GM20431 (cell line): ENCODE data around the gene GP5.

Experiments used
- in situ Hi-C: fragments of 300-500 bp; cut with MseI, MboI; formaldehyde crosslinking; loops from one replicate; pipeline ENCODE4 v1.15.0; 2020; ENCODE audit warnings: low sequenced_read_pairs; ENCODE audit not compliant: unreplicated experiment

The GP5 gene

DNA sequence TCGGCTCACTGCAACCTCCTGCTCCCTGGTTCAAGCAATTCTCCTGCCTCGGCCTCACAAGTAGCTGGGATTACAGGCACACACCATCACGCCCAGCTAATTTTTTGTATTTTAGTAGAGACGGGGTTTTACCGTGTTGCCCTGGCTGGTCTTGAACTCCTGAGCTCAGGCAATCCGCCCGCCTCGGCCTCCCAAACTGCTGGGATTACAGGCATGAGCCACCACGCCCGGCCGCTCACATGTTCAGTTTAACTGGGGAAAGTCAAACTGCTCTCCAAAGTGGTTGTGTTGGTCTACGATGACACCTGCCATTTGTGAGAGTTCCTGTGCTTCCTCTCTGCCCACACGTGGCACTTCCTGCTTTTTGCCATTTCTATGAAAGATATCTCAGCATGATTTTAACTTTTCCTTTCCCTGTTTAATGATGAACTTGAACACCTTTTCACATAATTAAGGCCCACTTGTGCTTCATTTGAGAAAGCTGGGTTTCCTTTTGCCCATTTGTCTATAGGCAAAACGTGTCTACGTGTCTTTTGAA is 877 bp upstream of the GP5 start:
- in situ Hi-C loops, result no loop called here

DNA sequence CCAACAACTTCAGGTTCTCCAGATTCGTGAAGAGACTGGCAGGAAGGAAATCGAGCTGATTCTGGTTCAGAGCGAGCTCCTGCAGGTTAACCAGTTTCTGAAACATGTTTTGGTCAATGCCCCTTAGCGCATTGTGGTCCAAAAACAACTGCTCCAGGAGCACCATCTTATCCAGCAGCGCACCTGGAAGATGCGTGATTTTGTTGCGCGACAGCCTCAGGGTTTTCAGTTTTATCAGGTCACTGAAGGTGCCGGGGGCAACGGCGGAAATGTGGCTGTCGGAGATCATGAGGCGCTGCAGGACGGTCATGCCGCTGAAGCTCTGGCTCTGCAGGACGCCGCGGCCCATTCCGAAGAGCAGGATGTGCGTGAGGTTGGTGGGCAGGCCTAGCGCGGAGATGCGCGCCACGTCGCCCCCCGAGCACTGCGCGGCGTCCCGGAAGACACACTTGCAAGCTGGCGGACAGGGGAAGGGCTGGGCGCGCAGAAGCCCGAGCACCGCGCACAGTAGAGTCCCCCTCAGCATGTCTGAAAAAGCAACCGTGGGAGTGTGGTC is 1.2 kb downstream of the GP5 start:
- in situ Hi-C loops, result no loop called here

DNA sequence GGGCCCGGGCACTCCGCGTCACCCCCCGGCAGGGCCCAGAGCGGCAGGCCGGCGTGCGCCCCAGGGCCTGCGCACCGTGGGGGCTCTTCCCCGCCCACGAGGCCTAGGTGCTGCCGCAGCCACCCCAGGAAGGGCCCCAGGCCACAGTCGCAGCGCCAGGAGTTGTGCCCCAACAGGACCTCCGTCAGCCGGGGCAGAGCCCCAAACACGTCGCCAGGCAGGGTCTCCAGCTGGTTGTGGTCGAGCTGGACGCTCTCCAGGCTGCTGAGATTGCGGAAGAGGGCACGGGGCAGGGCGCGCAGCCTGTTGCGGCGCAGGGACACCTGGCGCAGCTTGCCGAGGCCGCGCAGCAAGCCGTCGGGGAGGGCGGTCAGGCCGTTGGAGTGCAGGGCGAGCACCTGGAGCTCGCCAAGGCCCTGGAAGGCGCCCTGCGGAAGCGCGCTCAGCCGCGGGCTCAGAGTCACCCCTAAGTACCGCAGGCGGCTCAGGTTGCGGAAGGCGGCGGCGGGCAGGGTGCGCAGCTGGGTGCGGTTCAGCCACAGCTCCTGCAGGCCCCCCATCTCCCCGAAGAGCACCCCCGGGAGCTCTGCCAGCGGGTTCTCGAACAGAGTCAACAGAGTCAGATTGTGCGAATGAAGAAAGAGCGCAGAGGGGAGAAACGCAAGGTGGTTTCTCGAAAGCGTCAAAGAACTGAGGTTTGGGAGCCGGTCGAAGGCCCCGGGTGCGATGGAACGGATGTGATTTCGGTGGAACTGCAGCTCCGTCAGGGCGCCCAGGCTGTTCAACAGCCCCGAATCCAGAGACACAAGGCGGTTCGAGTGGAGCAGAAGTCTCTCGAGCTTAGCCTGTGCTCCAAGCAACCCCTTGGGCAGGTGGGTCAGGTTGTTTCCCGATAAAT is 2.0 kb downstream of the GP5 start:
- in situ Hi-C loops, result no loop called here

DNA sequence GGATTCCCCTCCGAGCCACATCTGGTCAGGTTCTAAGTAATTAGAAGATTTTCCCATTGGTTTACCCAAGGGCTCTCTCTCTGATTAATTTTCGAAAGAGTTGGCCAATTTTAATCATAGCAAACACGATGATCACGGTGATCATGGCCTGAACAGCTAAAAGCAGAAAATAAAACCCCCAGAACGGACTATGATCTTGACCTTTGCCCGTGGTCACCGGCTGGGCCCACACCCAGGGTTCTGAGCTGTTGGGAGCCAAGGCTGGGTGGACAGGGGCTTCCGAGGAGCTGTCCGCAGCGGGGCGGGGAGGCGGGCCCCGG is 2.6 kb downstream of the GP5 start:
- in situ Hi-C loops, result no loop called here

DNA sequence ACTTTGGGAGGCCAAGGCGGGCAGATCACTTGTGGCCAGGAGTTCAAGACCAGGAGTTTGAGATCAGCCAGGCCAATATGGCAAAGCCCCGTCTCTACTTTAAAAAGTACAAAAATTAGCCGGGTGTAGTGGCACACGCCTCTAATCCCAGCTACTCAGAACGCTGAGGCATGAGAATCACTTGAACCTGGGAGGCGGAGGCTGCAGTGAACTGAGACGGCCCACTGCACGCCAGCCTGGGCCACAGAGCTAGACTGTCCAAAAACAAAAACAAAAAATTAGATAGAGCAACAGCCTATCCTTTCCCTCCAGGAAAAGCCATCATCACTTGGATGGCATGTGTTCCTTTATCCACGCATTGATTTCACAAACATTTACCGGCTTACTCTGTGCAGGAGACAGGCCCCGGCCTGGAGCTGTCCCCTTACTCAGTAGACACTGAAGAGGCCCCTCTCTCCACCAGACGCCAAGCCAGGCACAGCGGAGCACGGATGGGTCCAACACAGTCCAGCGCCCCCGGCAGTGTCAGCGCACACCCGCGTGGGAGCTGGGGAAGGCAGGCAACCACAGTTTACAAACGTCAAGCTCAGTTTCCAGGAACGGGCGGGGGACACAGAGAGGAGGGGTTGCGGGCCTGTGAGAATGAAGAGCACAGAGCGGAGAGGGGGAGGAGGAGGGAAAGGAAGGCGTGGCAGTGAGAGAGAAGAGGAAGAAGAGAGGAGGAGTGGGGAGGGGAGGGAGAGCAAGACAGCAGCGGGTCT is 3.1 kb downstream of the GP5 start:
- in situ Hi-C loops, result no loop called here

DNA sequence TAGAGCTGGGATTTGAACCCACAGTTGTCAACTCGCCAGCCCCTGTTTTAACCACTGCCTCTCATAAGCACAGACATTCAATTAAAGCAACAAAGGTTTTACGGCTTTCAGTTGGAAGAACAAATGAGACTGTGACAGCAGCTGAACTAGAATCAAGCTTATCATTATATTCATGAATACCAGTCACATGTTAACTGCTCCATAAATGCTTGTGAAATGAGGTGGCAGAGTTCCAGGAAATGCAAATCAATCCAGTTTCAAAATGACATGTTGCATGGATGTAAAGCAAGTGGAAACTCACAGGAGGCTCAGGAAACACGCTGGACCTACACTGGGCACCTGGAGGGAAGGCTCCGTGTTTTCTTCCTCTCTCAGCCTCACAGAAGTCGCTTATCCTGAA is 3.9 kb downstream of the GP5 start:
- in situ Hi-C loops, result no loop called here

DNA sequence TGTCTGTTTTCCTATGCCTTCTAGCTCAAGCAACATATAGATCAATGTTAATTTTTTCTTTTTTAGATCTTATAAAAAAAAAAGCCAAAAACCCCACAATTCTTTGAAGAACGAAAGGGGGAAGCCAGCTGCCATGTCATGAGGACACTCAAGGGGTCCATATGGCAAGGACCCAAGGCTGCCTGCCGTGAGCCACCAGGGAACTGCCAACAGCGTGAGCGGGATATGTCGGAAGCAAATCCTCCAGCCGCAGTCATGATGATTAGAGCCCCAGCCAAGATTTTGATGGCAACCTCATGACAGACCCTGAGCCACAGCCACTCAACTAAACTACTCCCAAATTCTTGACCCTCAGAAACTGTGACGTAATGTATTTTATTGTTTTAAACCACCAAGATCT is 6.5 kb downstream of the GP5 start:
- in situ Hi-C loops, result no loop called here

DNA sequence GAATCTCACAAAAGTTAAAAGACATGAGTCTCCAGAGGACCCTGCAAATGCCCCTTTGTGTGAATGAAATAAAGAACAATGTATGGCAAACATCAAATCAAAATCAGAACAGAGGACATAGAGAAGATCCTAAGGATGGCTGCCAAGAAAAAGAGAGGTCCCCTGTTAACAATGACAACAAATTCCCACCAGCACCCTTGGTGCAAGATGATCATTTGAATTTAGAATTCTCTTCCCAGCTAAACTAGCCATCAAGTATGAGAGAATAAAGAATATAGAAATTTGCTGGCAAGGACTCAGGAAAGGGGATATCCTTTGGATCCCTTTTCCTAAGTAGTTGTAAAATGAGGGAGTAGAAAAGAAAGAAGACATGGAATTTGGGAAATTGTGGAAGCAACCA is 8.2 kb downstream of the GP5 start:
- in situ Hi-C loops, result no loop called here

DNA sequence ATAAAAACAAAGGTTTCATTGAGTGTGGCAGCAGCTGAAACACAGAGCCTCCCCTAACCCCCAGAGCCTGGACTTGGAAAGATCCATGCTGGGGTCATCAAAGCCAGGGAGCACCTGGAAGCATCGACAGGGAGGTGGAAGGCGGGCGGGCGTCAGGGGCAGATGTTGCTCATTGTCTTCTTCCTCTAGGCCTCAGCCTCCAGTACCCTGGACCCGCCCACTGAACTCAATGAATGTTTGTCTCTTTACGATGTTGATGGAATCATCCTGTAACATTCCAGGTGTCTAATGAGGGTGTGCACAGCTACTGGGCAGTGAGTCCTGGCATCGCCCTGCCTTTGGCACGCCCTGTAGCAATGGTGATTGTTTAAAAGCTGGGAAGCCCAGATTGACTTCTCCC is 9.8 kb downstream of the GP5 start:
- in situ Hi-C loops, result no loop called here

DNA sequence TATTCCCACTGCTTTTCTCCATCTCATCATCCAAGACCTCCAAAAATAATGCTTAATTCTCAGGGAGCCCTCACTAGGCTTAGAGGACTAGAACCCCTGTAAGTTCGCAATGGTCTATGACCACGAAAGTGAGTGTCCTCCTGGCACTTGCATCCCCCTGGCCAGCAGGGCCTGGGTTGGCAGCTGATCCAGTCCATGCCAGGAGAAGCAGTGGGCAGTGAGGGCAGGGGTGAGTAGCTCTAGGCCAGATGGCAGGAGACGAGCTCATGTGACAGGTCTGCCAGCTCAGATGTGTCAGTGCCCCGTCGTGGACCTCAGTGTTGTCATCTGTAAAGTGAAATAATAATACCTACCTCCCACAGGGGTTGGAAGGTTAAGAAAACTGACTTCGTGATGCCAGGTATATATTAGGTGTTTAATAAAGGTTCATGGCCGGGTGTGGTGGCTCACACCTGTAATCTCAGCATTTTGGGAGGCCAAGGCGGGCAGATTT is 11.1 kb downstream of the GP5 start:
- in situ Hi-C loops, result no loop called here

DNA sequence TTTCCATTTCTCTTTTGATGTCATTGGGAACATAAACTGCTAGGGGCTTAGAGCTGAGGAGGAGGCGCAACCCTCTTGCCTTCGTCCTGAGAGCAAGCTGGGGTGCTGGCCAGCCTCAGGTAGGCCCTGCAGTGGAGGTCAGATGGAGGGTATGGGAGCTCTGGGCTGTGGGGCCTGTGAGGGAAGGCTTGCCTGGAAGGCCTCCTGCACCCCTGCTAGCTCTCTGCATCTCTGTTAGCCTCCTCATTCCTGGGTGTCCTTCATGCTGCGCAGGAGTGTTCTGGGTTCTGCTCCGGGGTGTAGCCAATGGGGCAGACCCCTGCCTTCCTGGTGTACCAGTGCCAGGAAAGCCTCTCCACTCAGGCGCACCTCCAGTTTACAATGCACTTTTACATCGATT is 11.8 kb downstream of the GP5 start:
- in situ Hi-C loops, result no loop called here

DNA sequence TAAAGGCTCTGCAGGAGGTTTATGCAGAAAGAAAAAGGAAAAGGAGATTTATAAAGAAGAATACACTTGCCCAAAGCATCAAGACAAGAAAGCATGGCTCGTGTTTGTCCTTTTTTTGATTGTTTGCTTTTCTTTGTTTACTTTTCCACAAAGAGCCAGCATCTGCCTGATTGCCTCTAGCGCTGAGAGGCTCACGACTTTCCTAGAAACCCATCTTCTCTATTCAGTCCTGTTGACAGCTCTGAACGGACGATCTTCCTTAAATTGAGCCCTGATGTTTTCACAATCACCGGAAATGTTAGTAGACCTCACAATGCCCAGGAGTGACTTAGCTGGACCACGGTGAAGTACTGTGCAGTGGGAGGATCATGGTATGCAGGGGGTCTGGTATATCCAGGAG is 12.4 kb downstream of the GP5 start:
- in situ Hi-C loops, result no loop called here

DNA sequence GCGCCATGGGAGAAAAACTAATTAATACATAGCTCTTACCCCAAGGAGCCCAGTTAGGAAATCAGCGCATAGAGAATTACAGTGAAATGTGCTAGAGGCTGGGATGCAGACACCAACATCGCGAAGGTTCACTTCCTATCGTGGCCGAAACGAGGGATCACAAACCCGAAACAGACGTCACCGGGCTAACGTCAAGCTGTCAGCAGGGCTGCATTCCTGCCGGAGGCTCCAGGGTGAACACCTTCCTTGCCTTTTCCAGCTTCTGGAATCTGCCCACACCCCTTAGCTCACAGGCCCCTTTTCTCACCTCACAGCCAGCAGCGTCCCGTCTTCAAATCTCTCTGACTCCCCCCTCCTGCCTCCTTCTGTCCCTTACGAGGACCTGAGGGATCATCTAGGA is 13.0 kb downstream of the GP5 start:
- in situ Hi-C loops, result no loop called here

DNA sequence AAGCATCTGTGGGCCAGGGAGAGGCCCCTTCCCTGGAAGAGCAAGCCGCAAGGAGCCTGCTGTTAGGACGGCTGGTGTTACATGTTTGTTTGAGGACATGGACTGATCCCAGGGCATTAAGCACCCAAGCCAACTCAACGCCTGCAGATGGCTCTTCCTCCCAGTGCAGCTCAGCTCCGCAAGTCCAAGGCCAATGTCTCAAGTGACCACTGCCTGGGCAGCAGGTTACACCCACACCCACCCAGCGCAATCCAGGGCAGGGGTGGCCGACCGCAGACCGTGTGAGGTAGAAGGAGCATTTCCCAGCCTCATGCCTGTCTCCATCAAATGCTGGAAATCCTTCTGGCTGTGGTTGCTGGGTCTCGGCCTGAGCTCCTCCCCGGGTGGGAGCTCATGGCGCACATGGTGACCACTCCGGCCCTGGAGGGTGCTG is 14.5 kb downstream of the GP5 start:
- in situ Hi-C loops, result no loop called here

DNA sequence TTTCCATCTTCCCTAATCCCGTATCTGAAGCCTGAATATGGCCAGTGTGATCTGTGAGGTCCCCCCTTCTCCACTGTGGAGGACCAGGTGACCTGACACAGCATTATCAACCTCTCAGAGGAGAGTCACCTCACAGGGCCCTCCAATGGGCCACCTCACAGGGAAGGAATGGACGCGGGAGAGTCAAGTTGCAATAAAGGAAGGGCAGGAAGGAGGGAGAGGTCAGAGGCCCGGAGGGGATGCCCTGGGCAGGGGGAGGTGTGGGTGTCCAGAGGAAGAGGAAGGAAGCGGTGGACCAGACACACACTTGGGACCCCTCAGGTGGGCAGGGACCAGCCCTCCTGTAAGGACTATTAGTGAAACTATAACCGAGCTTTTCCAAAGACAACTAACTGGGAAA is 14.9 kb downstream of the GP5 start:
- in situ Hi-C loops, result no loop called here

DNA sequence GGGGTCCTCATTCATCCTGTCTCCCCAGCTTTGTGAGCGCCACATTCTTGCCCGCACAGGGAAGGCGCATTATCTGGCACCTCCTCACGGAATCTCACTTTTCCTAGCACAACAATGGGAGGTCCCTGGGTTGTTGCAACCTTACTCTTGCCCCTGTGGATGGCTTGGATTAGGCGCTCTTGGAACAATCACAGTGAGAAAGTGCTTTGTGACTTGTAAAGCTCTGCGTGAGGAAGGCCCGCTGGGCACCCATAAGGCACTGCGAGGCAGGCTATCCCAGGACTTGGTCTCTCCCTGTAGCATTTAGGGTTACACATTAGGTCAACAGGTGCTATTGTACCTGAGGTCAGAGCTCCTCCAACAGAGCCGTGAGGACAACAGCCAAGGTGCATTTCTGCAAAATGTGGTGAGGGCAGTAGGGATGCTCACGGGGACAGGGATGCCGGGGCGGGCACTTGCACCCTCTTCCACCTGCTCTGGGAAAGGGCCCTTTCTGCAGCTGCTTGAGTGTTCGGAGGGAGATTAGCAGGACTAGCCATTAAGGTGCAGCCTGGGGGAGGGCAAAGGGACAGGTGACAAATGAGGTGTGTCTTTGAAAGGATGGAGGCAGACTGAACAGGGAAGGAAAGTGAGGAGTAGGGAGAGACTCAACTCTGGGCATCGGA is 15.7 kb downstream of the GP5 start:
- in situ Hi-C loops, result no loop called here

DNA sequence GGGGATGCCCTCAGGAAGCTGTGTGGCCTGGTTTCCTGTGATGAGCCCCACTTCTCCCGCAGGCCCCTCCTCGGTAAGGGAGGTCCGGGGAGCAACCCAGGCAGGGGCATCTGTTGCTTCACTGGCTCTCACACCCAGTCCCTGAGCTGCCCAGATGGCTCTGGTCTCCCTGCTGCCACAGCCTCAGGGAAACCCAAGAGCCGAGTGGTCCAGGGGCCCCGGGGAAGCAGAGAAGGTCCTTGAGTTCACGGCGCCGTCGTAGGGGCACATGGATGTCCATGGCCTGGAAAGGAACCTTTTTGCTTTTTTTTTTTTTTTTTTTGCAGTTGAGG is 16.2 kb downstream of the GP5 start:
- in situ Hi-C loops, result no loop called here

DNA sequence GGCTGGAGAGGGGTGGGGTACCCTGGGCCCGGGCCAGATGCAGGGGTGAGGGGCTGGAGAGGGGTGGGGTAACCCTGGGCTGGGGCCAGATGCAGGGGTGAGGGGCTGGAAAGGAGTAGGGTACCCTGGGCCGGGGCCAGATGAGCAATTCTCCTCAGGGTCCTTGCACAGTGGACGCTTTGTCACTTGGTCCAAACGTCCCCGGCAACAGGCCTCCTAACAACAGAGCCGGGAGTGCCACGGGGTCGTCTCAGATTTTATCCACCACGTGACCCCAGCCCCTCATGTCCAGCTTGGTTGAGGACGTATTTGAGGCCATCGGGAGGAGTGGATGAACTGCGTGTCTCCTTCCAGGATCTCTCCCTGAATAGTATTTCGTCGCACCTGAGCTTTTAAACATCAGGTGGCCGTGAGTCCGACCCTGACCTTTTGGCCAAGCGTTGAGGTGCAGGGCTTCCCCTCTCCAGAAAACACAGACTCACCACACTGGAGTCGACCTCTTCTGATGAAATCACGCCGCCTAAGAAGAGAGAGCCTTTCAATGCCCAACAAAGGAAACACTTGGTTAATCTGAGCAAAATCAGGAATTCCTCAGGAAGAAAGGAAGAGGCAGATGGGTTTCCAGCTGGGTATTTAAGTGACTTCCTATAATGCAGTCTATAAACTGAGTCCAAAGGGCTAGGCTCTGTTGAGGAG is 16.7 kb downstream of the GP5 start:
- in situ Hi-C loops, result no loop called here

DNA sequence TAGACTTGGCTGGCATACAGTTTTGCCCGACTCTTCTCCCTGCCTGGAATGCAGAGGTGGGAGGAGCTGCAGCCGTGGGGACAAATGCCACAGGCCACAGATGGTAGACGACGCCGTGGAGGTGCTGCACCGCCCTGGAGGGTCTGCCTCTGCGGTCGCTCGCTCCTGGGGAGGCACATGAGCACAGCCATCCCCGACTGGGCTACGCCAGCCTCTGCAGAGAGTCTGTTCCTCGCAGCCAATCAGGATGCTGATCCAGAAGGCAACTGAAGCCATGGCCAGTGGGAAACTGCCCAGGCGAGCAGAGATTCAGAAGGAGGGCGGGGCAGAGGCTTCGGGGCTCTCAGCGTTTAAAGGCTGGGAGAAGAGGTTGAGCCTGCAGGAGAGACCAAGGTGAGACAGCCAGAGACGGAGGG is 17.6 kb downstream of the GP5 start:
- in situ Hi-C loops, result no loop called here

DNA sequence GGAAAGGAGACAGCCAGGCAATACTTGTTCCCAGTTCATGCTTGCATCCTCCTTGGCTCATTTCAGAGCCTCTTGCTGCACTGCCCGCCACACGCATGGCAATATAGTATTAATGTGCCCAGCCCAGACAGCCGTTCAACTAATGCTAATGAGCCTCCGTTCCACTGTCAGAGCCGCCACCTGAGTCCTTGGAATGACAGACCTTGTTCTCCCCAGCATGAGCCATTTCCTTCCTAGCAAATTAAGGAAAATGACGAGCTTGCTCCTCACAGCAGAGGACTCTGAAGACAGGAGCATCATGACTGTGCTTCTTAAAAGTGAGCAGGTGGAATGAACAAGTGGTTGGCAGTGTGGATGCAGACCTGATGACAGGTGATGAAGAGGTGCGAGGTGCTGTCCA is 18.7 kb downstream of the GP5 start:
- in situ Hi-C loops, result no loop called here
